Activated CD8-positive, alpha-beta T cell treated with anti-CD3 and anti-CD28 coated beads for 36 hours (primary cell): ENCODE measurements around the gene RAX. TPM values are rescaled to one million over a fixed set of nuclear protein-coding genes. Genes with fewer than 3 reads are reported as not detected.

ENCODE experiments used
- ATAC-seq: fragments of 200-7000 bp; cut with Tn5 transposase; one replicate; pipeline ENCODE4 v1.10.0; 2021; ENCODE audit warnings: mild to moderate bottlenecking, moderate library complexity
- CTCF ChIA-PET: fragments of 350-600 bp; sonication (Branson Sonifier 250); formaldehyde crosslinking; loops from one replicate; lab custom pipeline; 2021; ENCODE audit warnings: antibody characterized with exemption; lab: Charles Lee
- POLR2A ChIA-PET: fragments of 350-600 bp; sonication (Branson Sonifier 250); formaldehyde crosslinking; loops from one replicate; lab custom pipeline; 2021; ENCODE audit warnings: antibody characterized with exemption; lab: Charles Lee
- DNase-seq: peaks from one replicate; pipeline ENCODE4 v3.0.0-alpha.2; 2020
- H3K27ac Mint-ChIP-seq: one replicate; pipeline ENCODE4 v1.8.0; 2021; ENCODE audit warnings: mild to moderate bottlenecking, mixed read lengths
- H3K27me3 Mint-ChIP-seq: one replicate; pipeline ENCODE4 v1.8.0; 2021; ENCODE audit warnings: mixed read lengths
- H3K36me3 Mint-ChIP-seq: one replicate; pipeline ENCODE4 v1.8.0; 2021; ENCODE audit warnings: low read depth, mixed read lengths
- H3K4me1 Mint-ChIP-seq: one replicate; pipeline ENCODE4 v1.8.0; 2021; ENCODE audit warnings: low read depth, mixed read lengths
- H3K4me3 Mint-ChIP-seq: one replicate; pipeline ENCODE4 v1.8.0; 2021; ENCODE audit warnings: mild to moderate bottlenecking, moderate library complexity, mixed read lengths
- H3K9me3 Mint-ChIP-seq: one replicate; pipeline ENCODE4 v1.8.0; 2021; ENCODE audit warnings: mixed read lengths
- intact Hi-C: fragments of 100-400 bp; cut with micrococcal nuclease; formaldehyde crosslinking; loops from one replicate; pipeline ENCODE4 v1.10.0; 2022
- total RNA-seq, 2 experiments: library from RNA; stranded (reverse); gene quantifications; one replicate each; pipeline ENCODE4 v1.2.3, GENCODE V29; 2021
- TF ChIP-seq, protein P1 (sequence below): fragments of 200-600 bp; IDR thresholded peaks from one replicate; pipeline ENCODE4 v1.8.0; 2022; ENCODE audit warnings: antibody characterized with exemption, mild to moderate bottlenecking

The RAX gene
- total RNA-seq, 2 experiments from 2014 or later: not detected

- DNase-seq: no peak
- intact Hi-C loops: no loop called here
Measured at GRCh38 chr18:59242906-59243305, 30.3 kb downstream of the RAX start.

GRCh38 chr18:59239642-59240041 lies 33.6 kb downstream of the RAX start:
- TF ChIP-seq, protein P1, sequence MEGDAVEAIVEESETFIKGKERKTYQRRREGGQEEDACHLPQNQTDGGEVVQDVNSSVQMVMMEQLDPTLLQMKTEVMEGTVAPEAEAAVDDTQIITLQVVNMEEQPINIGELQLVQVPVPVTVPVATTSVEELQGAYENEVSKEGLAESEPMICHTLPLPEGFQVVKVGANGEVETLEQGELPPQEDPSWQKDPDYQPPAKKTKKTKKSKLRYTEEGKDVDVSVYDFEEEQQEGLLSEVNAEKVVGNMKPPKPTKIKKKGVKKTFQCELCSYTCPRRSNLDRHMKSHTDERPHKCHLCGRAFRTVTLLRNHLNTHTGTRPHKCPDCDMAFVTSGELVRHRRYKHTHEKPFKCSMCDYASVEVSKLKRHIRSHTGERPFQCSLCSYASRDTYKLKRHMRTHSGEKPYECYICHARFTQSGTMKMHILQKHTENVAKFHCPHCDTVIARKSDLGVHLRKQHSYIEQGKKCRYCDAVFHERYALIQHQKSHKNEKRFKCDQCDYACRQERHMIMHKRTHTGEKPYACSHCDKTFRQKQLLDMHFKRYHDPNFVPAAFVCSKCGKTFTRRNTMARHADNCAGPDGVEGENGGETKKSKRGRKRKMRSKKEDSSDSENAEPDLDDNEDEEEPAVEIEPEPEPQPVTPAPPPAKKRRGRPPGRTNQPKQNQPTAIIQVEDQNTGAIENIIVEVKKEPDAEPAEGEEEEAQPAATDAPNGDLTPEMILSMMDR: no peak

More at GRCh38 chr18:59242906-59243305, 30.3 kb downstream of the RAX start:
- POLR2A ChIA-PET: no interaction called here
- Mint-ChIP-seq H3K9me3 (peaks cover 5% of the 10 kb centered on the region), H3K36me3 (no peaks in the 10 kb centered on the region), H3K4me1 (no peaks in the 10 kb centered on the region), H3K27me3 (peaks cover 26% of the 10 kb centered on the region), H3K27ac (no peak overlapping the region), H3K4me3 (no peak overlapping the region)
- CTCF ChIA-PET: no interaction called here
- TF ChIP-seq, protein P1: no peak
- no peak for ATAC-seq

DNA sequence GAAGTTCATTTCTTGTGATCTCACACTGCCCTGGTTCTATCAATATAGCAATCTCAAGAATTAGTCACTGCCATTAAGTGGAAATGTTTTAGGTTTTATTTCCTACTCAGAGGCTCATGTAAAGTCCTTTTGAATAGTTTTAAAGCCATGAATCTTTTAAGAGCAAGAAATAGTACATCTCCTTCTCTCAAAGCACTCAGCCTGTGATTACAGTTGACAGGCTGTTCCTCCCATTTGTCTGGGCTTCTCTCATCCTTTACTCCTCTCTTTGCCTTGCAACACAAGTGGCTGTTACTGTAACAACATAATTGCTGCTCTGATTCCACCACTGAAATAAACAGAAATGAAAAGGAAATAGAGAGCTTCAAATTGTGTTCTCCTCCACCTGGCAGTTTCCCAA lies 34.9 kb downstream of the RAX start:
- Mint-ChIP-seq H3K9me3 (peaks cover 5% of the 10 kb centered on the region), H3K27me3 (peaks cover 15% of the 10 kb centered on the region), H3K27ac (no peak overlapping the region), H3K4me1 (no peaks in the 10 kb centered on the region), H3K36me3 (no peaks in the 10 kb centered on the region), H3K4me3 (no peak overlapping the region)
- DNase-seq: no peak
- ATAC-seq: no peak
- TF ChIP-seq, protein P1: no peak
- ChIA-PET POLR2A (no interaction called here), CTCF (interaction anchor here (0.7 to 1.6 kb wide), 4 partner anchors 11 to 167 kb away, joined by 3 to 4 read pairs (median 4); no protein-coding TSS in a partner anchor)
- intact Hi-C loops: no loop called here

More at GRCh38 chr18:59239642-59240041, 33.6 kb downstream of the RAX start:
- Mint-ChIP-seq H3K9me3 (peaks cover 5% of the 10 kb centered on the region), H3K4me1 (no peaks in the 10 kb centered on the region), H3K4me3 (no peak overlapping the region), H3K27me3 (peaks cover 20% of the 10 kb centered on the region), H3K27ac (no peak overlapping the region), H3K36me3 (no peaks in the 10 kb centered on the region)
- intact Hi-C loops: no loop called here
- ATAC-seq (no peak), DNase-seq (no peak)
- POLR2A ChIA-PET: no interaction called here
- CTCF ChIA-PET: interaction anchor here (0.9 to 1.6 kb wide), 2 partner anchors 29 to 163 kb away, joined by 3 to 4 read pairs; no protein-coding TSS in a partner anchor

DNA sequence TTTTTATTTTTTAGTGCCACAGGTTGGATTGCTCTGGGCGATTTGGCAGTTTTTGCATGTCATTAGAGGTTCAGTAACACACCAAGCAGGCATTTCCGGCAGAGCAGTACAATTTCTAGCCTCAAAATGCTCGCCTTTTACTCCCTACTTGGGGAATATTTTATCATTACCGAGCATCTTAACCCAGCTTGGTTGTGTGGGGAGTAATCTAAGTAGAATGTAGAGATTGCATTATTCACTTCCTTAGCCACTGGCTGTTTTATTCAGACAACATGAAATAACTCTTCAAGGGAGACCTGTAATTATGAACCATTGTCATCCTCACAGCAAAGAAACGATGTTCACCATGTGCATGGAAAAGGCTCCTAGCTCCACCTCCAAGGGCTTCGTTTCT lies 40.2 kb downstream of the RAX start:
- POLR2A ChIA-PET: no interaction called here
- CTCF ChIA-PET: no interaction called here
- peaks cover 28% of the 10 kb centered on the region for H3K27me3 Mint-ChIP-seq

GRCh38 chr18:59232309-59233016 lies 40.8 kb downstream of the RAX start:
- ATAC-seq: no peak
- intact Hi-C loops: no loop called here
- POLR2A ChIA-PET: no interaction called here
- CTCF ChIA-PET: interaction anchor here (1.0 to 3.1 kb wide), 2 partner anchors 17 to 170 kb away, joined by 4 to 8 read pairs; no protein-coding TSS in a partner anchor
- TF ChIP-seq, protein P1: no peak
- Mint-ChIP-seq H3K27me3 (peaks cover 28% of the 10 kb centered on the region), H3K27ac (no peak overlapping the region), H3K9me3 (no peaks in the 10 kb centered on the region), H3K36me3 (no peaks in the 10 kb centered on the region), H3K4me3 (no peak overlapping the region), H3K4me1 (no peaks in the 10 kb centered on the region)
- no peak for DNase-seq

More for the DNA sequence above, 40.2 kb downstream of the RAX start:
- Mint-ChIP-seq H3K27ac (no peak overlapping the region), H3K36me3 (no peaks in the 10 kb centered on the region), H3K9me3 (no peaks in the 10 kb centered on the region), H3K4me1 (no peaks in the 10 kb centered on the region), H3K4me3 (no peak overlapping the region)
- DNase-seq: no peak
- TF ChIP-seq, protein P1: no peak
- intact Hi-C loops: no loop called here
- ATAC-seq: no peak
